Left cardiac atrium (tissue), 4 donors: ENCODE data around the gene LIPI. TPM values are rescaled to one million over a fixed set of nuclear protein-coding genes. Genes with fewer than 3 reads are reported as not detected.
"Not testable (repeated sequence)": the region's sequence is repeated elsewhere in the genome, so short reads cannot be mapped to it uniquely, and the experiment has no call there.

Source experiments
- ATAC-seq, 2 donors: fragments of 200-7000 bp; cut with Tn5 transposase; one replicate each; pipeline ENCODE4 v1.9.1; 2020; ENCODE audit warnings: mild to moderate bottlenecking in 2 of 2, moderate library complexity in 2 of 2
- DNase-seq: peaks from one replicate; pipeline ENCODE4 v3.0.0-alpha.2; 2020
- intact Hi-C, 2 donors: fragments of 100-400 bp; cut with DNase I; formaldehyde crosslinking; loops; one replicate each; pipeline versions ENCODE4 v1.14.1 to v1.15.1; 2022 to 2023
- total RNA-seq, 2 donors: library from RNA; stranded (reverse); fragmentation: NEBNext Ultra II Directional; extraction: Animal tissue kit (Norgen Biotek cat#: 25700); gene quantifications; one replicate each; pipeline ENCODE4 v1.2.1, GENCODE V29; 2021
- donor health status: DM: no; HTN: yes; CAD: no.
- donor health status: DM: no; HTN: yes; CAD: no; lungs with severe emphysema.
- donor health status: DM: yes; HTN: yes; CAD: no.
- donor health status: Dilated cardiomyopathy.

Gene LIPI
- total RNA-seq, 2 donors from 2014 or later, result not detected

GRCh38 chr21:14121719-14122118, 89.0 kb downstream of the LIPI start:
- intact Hi-C loops, result no loop called here
- DNase-seq (no peak), ATAC-seq (no peak)

- DNase-seq, result no peak
- intact Hi-C loops, result no loop called here
These were observed 90.5 kb downstream of the LIPI start for GRCh38 chr21:14120091-14120734.

GRCh38 chr21:14119038-14119437, 91.7 kb downstream of the LIPI start:
- intact Hi-C loops, result no loop called here
- ATAC-seq (no peak), DNase-seq (no peak)

More at GRCh38 chr21:14120091-14120734, 90.5 kb downstream of the LIPI start:
- ATAC-seq, result no peak

GRCh38 chr21:14116080-14116481, 94.7 kb downstream of the LIPI start:
- ATAC-seq (no peak), DNase-seq (no peak)
- intact Hi-C loops, result no loop called here

- intact Hi-C loops, result no loop called here
- ATAC-seq (no peak), DNase-seq (no peak)
These were observed 95.1 kb downstream of the LIPI start for GRCh38 chr21:14115646-14116045.

GRCh38 chr21:14114251-14114650, 96.5 kb downstream of the LIPI start:
- intact Hi-C loops, result no loop called here
- ATAC-seq, result no peak
- DNase-seq, result no peak

GRCh38 chr21:14104564-14104963, 106.2 kb downstream of the LIPI start:
- DNase-seq, intact Hi-C loops, ATAC-seq: not testable (repeated sequence)

- no peak for ATAC-seq
- intact Hi-C loops, result no loop called here
- no peak for DNase-seq
These were observed 111.2 kb downstream of the LIPI start for GRCh38 chr21:14099570-14099969.

GRCh38 chr21:14097881-14098499, 112.8 kb downstream of the LIPI start:
- no peak for ATAC-seq
- DNase-seq, result no peak
- intact Hi-C loops, result no loop called here

- intact Hi-C loops, result no loop called here
- ATAC-seq, result no peak
- DNase-seq, result no peak
These were observed 114.2 kb downstream of the LIPI start for GRCh38 chr21:14096577-14096976.

GRCh38 chr21:14096172-14096571, 114.6 kb downstream of the LIPI start:
- no peak for ATAC-seq
- intact Hi-C loops, result no loop called here
- DNase-seq, result no peak

- intact Hi-C loops, result no loop called here
- no peak for ATAC-seq
These were observed 115.7 kb downstream of the LIPI start for GRCh38 chr21:14095056-14095455.

GRCh38 chr21:14092834-14093560, 117.8 kb downstream of the LIPI start:
- DNase-seq (no peak), ATAC-seq (no peak)

More at GRCh38 chr21:14095056-14095455, 115.7 kb downstream of the LIPI start:
- DNase-seq, result no peak

GRCh38 chr21:14090184-14090583, 120.6 kb downstream of the LIPI start:
- intact Hi-C loops, DNase-seq, ATAC-seq: not testable (repeated sequence)

More at GRCh38 chr21:14092834-14093560, 117.8 kb downstream of the LIPI start:
- intact Hi-C loops, result no loop called here

GRCh38 chr21:14088391-14088790, 122.4 kb downstream of the LIPI start:
- intact Hi-C loops, result no loop called here
- ATAC-seq (no peak), DNase-seq (no peak)

GRCh38 chr21:14086553-14086952, 124.2 kb downstream of the LIPI start:
- ATAC-seq, result no peak
- intact Hi-C loops, result no loop called here
- no peak for DNase-seq

- DNase-seq (no peak), ATAC-seq (no peak)
- intact Hi-C loops, result no loop called here
These were observed 126.1 kb downstream of the LIPI start for GRCh38 chr21:14084701-14085100.

- no peak for DNase-seq
- intact Hi-C loops, result no loop called here
- no peak for ATAC-seq
These were observed 126.7 kb downstream of the LIPI start for GRCh38 chr21:14084068-14084501.

GRCh38 chr21:14080764-14081096, 130.0 kb downstream of the LIPI start:
- intact Hi-C loops, result no loop called here
- ATAC-seq (no peak), DNase-seq (no peak)

GRCh38 chr21:14080040-14080763, 130.6 kb downstream of the LIPI start:
- ATAC-seq (no peak), DNase-seq (no peak)
- intact Hi-C loops, result no loop called here
